Trophoblast cell (in vitro differentiated cells and primary cell): ENCODE data around the gene MFRP.

ENCODE experiments used
- DNase-seq, 2 donors: peaks; one replicate each; pipeline ENCODE4 v3.0.0-alpha.2; 2016
- H2AFZ ChIP-seq: 2 replicates; pipeline ENCODE4 v1.6.1; 2013; ENCODE audit warnings: low read length, moderate library complexity, mild to moderate bottlenecking; ENCODE audit not compliant: insufficient read depth, poor library complexity
- H2AK5ac ChIP-seq: 2 replicates; pipeline ENCODE4 v1.6.1; 2013; ENCODE audit warnings: mild to moderate bottlenecking, low read length
- H2BK120ac ChIP-seq: 2 replicates; pipeline ENCODE4 v1.6.1; 2013; ENCODE audit warnings: low read length, mild to moderate bottlenecking, moderate library complexity; ENCODE audit not compliant: insufficient read depth, poor library complexity
- H2BK12ac ChIP-seq: 2 replicates; pipeline ENCODE4 v1.6.1; 2013; ENCODE audit warnings: mild to moderate bottlenecking, low read length, moderate library complexity
- H2BK5ac ChIP-seq: 2 replicates; pipeline ENCODE4 v1.6.1; 2013; ENCODE audit warnings: low read length, low read depth, moderate library complexity, mild to moderate bottlenecking; ENCODE audit not compliant: poor library complexity
- H3K14ac ChIP-seq: 2 replicates; pipeline ENCODE4 v1.6.1; 2013; ENCODE audit warnings: mild to moderate bottlenecking, low read length
- H3K18ac ChIP-seq: 2 replicates; pipeline ENCODE4 v1.6.1; 2013; ENCODE audit warnings: mild to moderate bottlenecking, low read length
- H3K23ac ChIP-seq: 2 replicates; pipeline ENCODE4 v1.6.1; 2013; ENCODE audit warnings: low read length
- H3K27ac ChIP-seq: 2 replicates; pipeline ENCODE4 v1.5.1; 2013; ENCODE audit warnings: low read depth, mild to moderate bottlenecking, inconsistent platforms, low read length, moderate library complexity
- H3K27me3 ChIP-seq: 2 replicates; pipeline ENCODE4 v1.6.1; 2013; ENCODE audit warnings: inconsistent platforms, mild to moderate bottlenecking, low read length, moderate library complexity; ENCODE audit not compliant: insufficient read depth
- H3K36me3 ChIP-seq, 2 experiments: 1 replicate in 1 of 2; 2 replicates in 1 of 2; pipeline ENCODE4 v1.6.1; 2013; ENCODE audit warnings: low read length in 2 of 2, mild to moderate bottlenecking in 2 of 2, moderate library complexity in 1 of 2; ENCODE audit not compliant: insufficient read depth in 2 of 2, control insufficient read depth in 1 of 2
- H3K4ac ChIP-seq: 2 replicates; pipeline ENCODE4 v1.6.1; 2013; ENCODE audit warnings: low read depth, mild to moderate bottlenecking, low read length, moderate library complexity
- H3K4me1 ChIP-seq, 2 experiments: 1 replicate in 1 of 2; 2 replicates in 1 of 2; pipeline ENCODE4 v1.6.1; 2013; ENCODE audit warnings: low read length in 2 of 2, mild to moderate bottlenecking in 2 of 2, moderate library complexity in 1 of 2; ENCODE audit not compliant: insufficient read depth in 2 of 2, control insufficient read depth in 1 of 2
- H3K4me2 ChIP-seq: 2 replicates; pipeline ENCODE4 v1.6.1; 2013; ENCODE audit warnings: inconsistent platforms, mild to moderate bottlenecking, low read length, moderate library complexity
- H3K4me3 ChIP-seq: 2 replicates; pipeline ENCODE4 v1.5.1; 2013; ENCODE audit warnings: mild to moderate bottlenecking, low read depth, low read length, inconsistent platforms
- H3K79me1 ChIP-seq: one replicate; pipeline ENCODE4 v1.6.1; 2013; ENCODE audit warnings: low read length
- H3K79me2 ChIP-seq: 2 replicates; pipeline ENCODE4 v1.6.1; 2013; ENCODE audit warnings: low read length, mild to moderate bottlenecking; ENCODE audit not compliant: control insufficient read depth, insufficient read depth, poor library complexity
- H3K9ac ChIP-seq: 2 replicates; pipeline ENCODE4 v1.6.1; 2013; ENCODE audit warnings: mild to moderate bottlenecking, low read length
- H3K9me3 ChIP-seq: 2 replicates; pipeline ENCODE4 v1.6.1; 2013; ENCODE audit warnings: low read depth, mild to moderate bottlenecking, control low read depth, inconsistent platforms, low read length; ENCODE audit not compliant: insufficient read depth
- H4K12ac ChIP-seq: 2 replicates; pipeline ENCODE4 v1.6.1; 2013; ENCODE audit warnings: low read depth, mild to moderate bottlenecking, low read length, moderate library complexity
- H4K8ac ChIP-seq: 2 replicates; pipeline ENCODE4 v1.6.1; 2013; ENCODE audit warnings: low read depth, mild to moderate bottlenecking, low read length, moderate library complexity
- H4K91ac ChIP-seq: one replicate; pipeline ENCODE4 v1.6.1; 2013; ENCODE audit warnings: low read depth, mild to moderate bottlenecking, low read length, moderate library complexity
- WGBS: extraction: QIAGEN DNeasy Blood & Tissue Kit; methylation state at CpG from one replicate; pipeline ENCODE4 v1.1.7; 2013; ENCODE audit warnings: missing lambda C conversion rate; ENCODE audit not compliant: insufficient read length, insufficient coverage; ENCODE audit errors: extremely low coverage; 5-methylcytosine and 5-hydroxymethylcytosine counted together

Gene MFRP

GRCh38 chr11:119332111-119332765 is 14.3 kb downstream of the MFRP start:
- no peak overlapping the region for H3K23ac ChIP-seq
- peaks cover 11 to 12% of the 10 kb centered on the region in 2 experiments for H3K36me3 ChIP-seq
- H3K18ac ChIP-seq = no peak overlapping the region
- H4K8ac ChIP-seq = no peak overlapping the region
- no peak overlapping the region for H3K14ac ChIP-seq
- H2AK5ac ChIP-seq = no peak overlapping the region
- H3K4me1 ChIP-seq = peaks cover 12 to 15% of the 10 kb centered on the region in 2 experiments
- DNase-seq = no peak
- no peak overlapping the region for H4K91ac ChIP-seq
- peaks cover 6% of the 10 kb centered on the region for H3K79me2 ChIP-seq
- no peak overlapping the region for H2BK12ac ChIP-seq
- no peak overlapping the region for H3K4ac ChIP-seq
- no peak overlapping the region for H3K4me3 ChIP-seq
- no peak overlapping the region for H3K9ac ChIP-seq
- H3K27ac ChIP-seq = no peak overlapping the region
- peaks cover 6% of the 10 kb centered on the region for H3K79me1 ChIP-seq
- no CpG with 5 or more reads among the region's 4 CpGs for WGBS
- H2BK120ac ChIP-seq = no peak overlapping the region
- H3K4me2 ChIP-seq = no peak overlapping the region
- no peak overlapping the region for H2AFZ ChIP-seq
- no peaks in the 10 kb centered on the region for H3K27me3 ChIP-seq
- H3K9me3 ChIP-seq = no peaks in the 10 kb centered on the region
- no peak overlapping the region for H4K12ac ChIP-seq
- H2BK5ac ChIP-seq = no peak overlapping the region

GRCh38 chr11:119330237-119330636 is 16.3 kb downstream of the MFRP start:
- H3K4me1 ChIP-seq = peaks cover 4 to 5% of the 10 kb centered on the region in 2 experiments
- no peak overlapping the region for H2BK12ac ChIP-seq
- no peaks in the 10 kb centered on the region for H3K9me3 ChIP-seq
- H2AFZ ChIP-seq = no peak overlapping the region
- H2BK120ac ChIP-seq = no peak overlapping the region
- no peak overlapping the region for H4K91ac ChIP-seq
- WGBS = no CpG with 5 or more reads among the region's 1 CpG
- no peak overlapping the region for H4K12ac ChIP-seq
- H4K8ac ChIP-seq = no peak overlapping the region
- no peak overlapping the region for H3K18ac ChIP-seq
- no peak overlapping the region for H3K4me3 ChIP-seq
- no peak overlapping the region for H3K14ac ChIP-seq
- H3K4ac ChIP-seq = no peak overlapping the region
- H2BK5ac ChIP-seq = no peak overlapping the region
- H3K79me1 ChIP-seq = peaks cover 6% of the 10 kb centered on the region
- H3K23ac ChIP-seq = no peak overlapping the region
- H3K27me3 ChIP-seq = no peaks in the 10 kb centered on the region
- H3K4me2 ChIP-seq = no peak overlapping the region
- H3K9ac ChIP-seq = no peak overlapping the region
- H3K27ac ChIP-seq = no peak overlapping the region
- DNase-seq = no peak
- no peak overlapping the region for H2AK5ac ChIP-seq
- no peaks in the 10 kb centered on the region for H3K36me3 ChIP-seq
- peaks cover 6% of the 10 kb centered on the region for H3K79me2 ChIP-seq

GRCh38 chr11:119329320-119329719 is 17.2 kb downstream of the MFRP start:
- Histone ChIP-seq H3K18ac (no peak overlapping the region), H3K36me3 (no peaks in the 10 kb centered on the region)
- WGBS = no CpG with 5 or more reads among the region's 2 CpGs

DNA sequence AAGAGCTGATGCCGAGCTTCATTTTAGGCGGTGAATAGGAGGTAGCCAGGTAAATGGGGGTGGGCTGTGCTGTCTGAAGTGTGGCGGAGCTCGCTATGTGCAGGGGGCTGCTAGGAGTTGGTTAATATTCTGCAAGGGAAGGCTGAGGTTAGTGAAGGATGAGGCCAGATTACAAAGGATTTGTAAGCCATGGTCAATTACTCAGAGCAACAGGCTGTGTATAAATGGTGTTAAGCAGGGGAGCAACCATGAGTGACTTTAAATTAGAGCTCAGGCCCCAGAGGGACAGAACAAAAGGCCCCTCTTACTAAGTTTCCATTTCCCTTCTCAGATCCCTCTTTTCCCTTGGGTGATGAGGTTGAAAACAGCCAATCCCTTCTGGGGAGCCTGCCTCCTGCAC is 22.3 kb downstream of the MFRP start:
- Histone ChIP-seq H3K23ac (no peak overlapping the region), H2AK5ac (no peak overlapping the region), H2BK5ac (no peak overlapping the region), H2AFZ (no peak overlapping the region), H3K4me3 (no peak overlapping the region), H3K36me3 (no peaks in the 10 kb centered on the region), H3K4me2 (no peak overlapping the region), H3K27ac (no peak overlapping the region), H3K14ac (no peak overlapping the region), H3K79me1 (peaks cover 21% of the 10 kb centered on the region), H2BK12ac (no peak overlapping the region), H3K4ac (no peak overlapping the region), H3K27me3 (no peaks in the 10 kb centered on the region), H3K9ac (no peak overlapping the region), H2BK120ac (no peak overlapping the region), H4K8ac (no peak overlapping the region), H3K18ac (no peak overlapping the region), H3K9me3 (no peaks in the 10 kb centered on the region), H4K91ac (no peak overlapping the region), H3K79me2 (peaks cover 2% of the 10 kb centered on the region), H4K12ac (no peak overlapping the region), H3K4me1 (peaks cover 20 to 21% of the 10 kb centered on the region in 2 experiments)
- no peak for DNase-seq
- no CpG with 5 or more reads among the region's 4 CpGs for WGBS

More at GRCh38 chr11:119329320-119329719, 17.2 kb downstream of the MFRP start:
- Histone ChIP-seq H4K91ac (no peak overlapping the region), H3K14ac (no peak overlapping the region), H2BK120ac (no peak overlapping the region), H3K23ac (no peak overlapping the region), H3K4me1 (no peaks in the 10 kb centered on the region), H3K9me3 (no peaks in the 10 kb centered on the region), H3K4ac (no peak overlapping the region), H4K8ac (no peak overlapping the region), H3K9ac (no peak overlapping the region), H3K79me2 (no peaks in the 10 kb centered on the region), H3K27me3 (no peaks in the 10 kb centered on the region), H3K27ac (no peak overlapping the region), H3K4me2 (no peak overlapping the region), H2AFZ (no peak overlapping the region), H3K4me3 (no peak overlapping the region), H2AK5ac (no peak overlapping the region), H2BK5ac (no peak overlapping the region), H3K79me1 (peaks cover 3% of the 10 kb centered on the region), H2BK12ac (no peak overlapping the region), H4K12ac (no peak overlapping the region)
- no peak for DNase-seq
